ENCODE data around the gene GSX1.

- TF ChIP-seq, protein P1, sequence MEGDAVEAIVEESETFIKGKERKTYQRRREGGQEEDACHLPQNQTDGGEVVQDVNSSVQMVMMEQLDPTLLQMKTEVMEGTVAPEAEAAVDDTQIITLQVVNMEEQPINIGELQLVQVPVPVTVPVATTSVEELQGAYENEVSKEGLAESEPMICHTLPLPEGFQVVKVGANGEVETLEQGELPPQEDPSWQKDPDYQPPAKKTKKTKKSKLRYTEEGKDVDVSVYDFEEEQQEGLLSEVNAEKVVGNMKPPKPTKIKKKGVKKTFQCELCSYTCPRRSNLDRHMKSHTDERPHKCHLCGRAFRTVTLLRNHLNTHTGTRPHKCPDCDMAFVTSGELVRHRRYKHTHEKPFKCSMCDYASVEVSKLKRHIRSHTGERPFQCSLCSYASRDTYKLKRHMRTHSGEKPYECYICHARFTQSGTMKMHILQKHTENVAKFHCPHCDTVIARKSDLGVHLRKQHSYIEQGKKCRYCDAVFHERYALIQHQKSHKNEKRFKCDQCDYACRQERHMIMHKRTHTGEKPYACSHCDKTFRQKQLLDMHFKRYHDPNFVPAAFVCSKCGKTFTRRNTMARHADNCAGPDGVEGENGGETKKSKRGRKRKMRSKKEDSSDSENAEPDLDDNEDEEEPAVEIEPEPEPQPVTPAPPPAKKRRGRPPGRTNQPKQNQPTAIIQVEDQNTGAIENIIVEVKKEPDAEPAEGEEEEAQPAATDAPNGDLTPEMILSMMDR (IDR thresholded peaks at IDR 0.05 in 4 of 5, conservative IDR thresholded peaks at IDR 0.05 in 1 of 5) = no peak
- no peak for TF ChIP-seq POLR2A (IDR thresholded peaks at IDR 0.05)
Observed at GRCh38 chr13:27824121-27824520, 31.8 kb downstream of the GSX1 start.

Data from gastrocnemius medialis (tissue), 4 donors.